Endothelial cell of umbilical vein (primary cell): ENCODE data around the gene CSMD2. TPM values are rescaled to one million over a fixed set of nuclear protein-coding genes. Genes with fewer than 3 reads are reported as not detected.
"Not testable (repeated sequence)": the region's sequence is repeated elsewhere in the genome, so short reads cannot be mapped to it uniquely, and the experiment has no call there.

ENCODE experiments used
- BruUV-seq: library from RNA; stranded (reverse); fragments of 400-500 nt; replicated peaks from 2 replicates; lab custom pipeline; 2021; lab: Mats Ljungman, UMichigan
- CTCF ChIA-PET: fragments of 300-600, 350-600 bp; sonication (Branson Sonifier 250); formaldehyde crosslinking; loops from one replicate; lab custom pipeline; 2021; ENCODE audit warnings: antibody characterized with exemption, inconsistent platforms; lab: Charles Lee
- POLR2A ChIA-PET: fragments of 300-600, 350-600 bp; sonication (Branson Sonifier 250); formaldehyde crosslinking; loops from one replicate; lab custom pipeline; 2021; ENCODE audit warnings: antibody characterized with exemption, inconsistent platforms; lab: Charles Lee
- DNase-seq: peaks from one replicate; pipeline ENCODE4 v3.0.0-alpha.2; 2011; ENCODE audit warnings: low read depth, low spot score
- FAIRE-seq: peaks from 2 replicates; lab custom pipeline; 2011; peaks lifted over from hg19 to GRCh38; lab: Jason Lieb, UNC
- H2AFZ ChIP-seq: 2 replicates; pipeline ENCODE4 v1.6.0; 2012; ENCODE audit warnings: low read depth, low read length, control low read depth, inconsistent platforms
- H3K27ac ChIP-seq: 2 replicates; pipeline ENCODE4 v1.5.1; 2011; ENCODE audit warnings: low read depth, mild to moderate bottlenecking, control low read depth, low read length, moderate library complexity; ENCODE audit not compliant: insufficient read depth
- H3K27me3 ChIP-seq, 2 experiments: 2 replicates each; pipeline versions ENCODE4 v1.6.0 to v1.6.1; 2011; ENCODE audit warnings: low read length in 2 of 2, mixed read lengths in 1 of 2; ENCODE audit not compliant: control insufficient read depth in 2 of 2, insufficient read depth in 2 of 2
- H3K36me3 ChIP-seq, 2 experiments: 2 replicates in 1 of 2; 3 replicates in 1 of 2; pipeline ENCODE4 v1.5.1; 2011; ENCODE audit warnings: low read length in 2 of 2, mild to moderate bottlenecking in 1 of 2, moderate library complexity in 1 of 2; ENCODE audit not compliant: control insufficient read depth in 2 of 2, insufficient read depth in 2 of 2; ENCODE audit errors: extremely low read depth in 1 of 2
- H3K4me1 ChIP-seq: 3 replicates; pipeline ENCODE4 v1.5.1; 2011; ENCODE audit warnings: mild to moderate bottlenecking, low read length; ENCODE audit not compliant: control insufficient read depth, insufficient read depth; ENCODE audit errors: extremely low read depth
- H3K4me2 ChIP-seq: 2 replicates; pipeline ENCODE4 v1.6.1; 2011; ENCODE audit warnings: low read length, control low read depth, mixed read lengths; ENCODE audit not compliant: insufficient read depth
- H3K4me3 ChIP-seq, 3 experiments: fragments of 200-600 bp in 1 of 3; sonication (generic), shearing (Covaris generic) in 1 of 3; replicated peaks in 1 of 3; 2 replicates each; pipeline ENCODE4 v1.5.1; 2011 to 2016; ENCODE audit warnings: control low read depth in 3 of 3, low read length in 3 of 3, mild to moderate bottlenecking in 2 of 3, inconsistent platforms in 1 of 3, low read depth in 1 of 3, moderate library complexity in 1 of 3; ENCODE audit not compliant: insufficient read depth in 1 of 3
- H3K79me2 ChIP-seq: 2 replicates; pipeline ENCODE4 v1.6.0; 2012; ENCODE audit warnings: low read length, inconsistent platforms; ENCODE audit not compliant: control insufficient read depth, insufficient read depth
- H3K9ac ChIP-seq: replicated peaks from 2 replicates; pipeline ENCODE3; 2011; ENCODE audit warnings: low read length, control low read depth; ENCODE audit not compliant: insufficient read depth; ENCODE audit errors: extremely low read depth
- H3K9me1 ChIP-seq: replicated peaks from 3 replicates; pipeline ENCODE4 v1.6.0; 2011; ENCODE audit warnings: mild to moderate bottlenecking, low read length; ENCODE audit not compliant: control insufficient read depth, insufficient read depth; ENCODE audit errors: extremely low read depth
- H3K9me3 ChIP-seq: replicated peaks from 2 replicates; pipeline ENCODE4 v1.5.1; 2012; ENCODE audit warnings: low read length, inconsistent platforms; ENCODE audit not compliant: control insufficient read depth, insufficient read depth
- H4K20me1 ChIP-seq: replicated peaks from 2 replicates; pipeline ENCODE3; 2011; ENCODE audit warnings: mild to moderate bottlenecking, low read length; ENCODE audit not compliant: control insufficient read depth, insufficient read depth; ENCODE audit errors: extremely low read depth
- CTCF ChIP-seq, 2 donors: IDR thresholded peaks; 1 replicate in 1 of 2; 2 replicates in 1 of 2; pipeline ENCODE4 v1.5.1; 2011; ENCODE audit warnings: low read length in 2 of 2, mild to moderate bottlenecking in 2 of 2, moderate library complexity in 2 of 2, control low read depth in 1 of 2, inconsistent platforms in 1 of 2, low read depth in 1 of 2; ENCODE audit not compliant: insufficient read depth in 1 of 2; ENCODE audit errors: extremely low read depth in 1 of 2
- EZH2 ChIP-seq: IDR thresholded peaks from 2 replicates; pipeline ENCODE4 v1.6.1; 2012; ENCODE audit warnings: borderline replicate concordance, low read depth, mild to moderate bottlenecking, moderate library complexity, low read length, inconsistent platforms; ENCODE audit not compliant: severe bottlenecking
- FOS ChIP-seq: IDR thresholded peaks from 2 replicates; pipeline ENCODE4 v1.6.1; 2011; ENCODE audit warnings: mild to moderate bottlenecking, low read length, moderate library complexity, borderline replicate concordance; ENCODE audit not compliant: insufficient read depth
- GATA2 ChIP-seq: IDR thresholded peaks from 2 replicates; pipeline ENCODE4 v1.7.0; 2011; ENCODE audit warnings: low read depth, mild to moderate bottlenecking, moderate library complexity, mixed read lengths, low read length; ENCODE audit not compliant: insufficient read length, insufficient read depth
- JUN ChIP-seq: IDR thresholded peaks from 2 replicates; pipeline ENCODE4 v1.6.1; 2011; ENCODE audit warnings: borderline replicate concordance, low read depth; ENCODE audit not compliant: insufficient read length, insufficient read depth
- MAX ChIP-seq: IDR thresholded peaks from 2 replicates; pipeline ENCODE4 v1.6.1; 2011; ENCODE audit not compliant: insufficient read depth, insufficient read length
- MYC ChIP-seq: IDR thresholded peaks from one replicate; pipeline ENCODE4 v1.6.1; 2011; ENCODE audit warnings: mild to moderate bottlenecking, low read depth, low read length
- POLR2A ChIP-seq: IDR thresholded peaks from 2 replicates; pipeline ENCODE4 v1.6.1; 2012; ENCODE audit warnings: low read depth, mild to moderate bottlenecking, control low read depth, low read length
- POLR2AphosphoS5 ChIP-seq: IDR thresholded peaks from 2 replicates; pipeline ENCODE4 v1.6.1; 2012; ENCODE audit warnings: low read depth, mild to moderate bottlenecking, control low read depth, low read length, moderate library complexity; ENCODE audit not compliant: insufficient read depth
- dilution Hi-C: fragments of 300-500 bp; cut with MboI; formaldehyde crosslinking; loops from one replicate; pipeline ENCODE4 v1.15.0; 2019; ENCODE audit warnings: low sequenced_read_pairs; ENCODE audit not compliant: extremely low pct_ligation_motif_present
- intact Hi-C: fragments of 100-400 bp; cut with micrococcal nuclease; formaldehyde crosslinking; loops from one replicate; pipeline ENCODE4 v1.10.0; 2022
- polyA plus RNA-seq, 4 experiments: library from polyadenylated mRNA; depleted of rRNA in 3 of 4; stranded (reverse) in 3 of 4; unstranded in 1 of 4; fragments of >200 nt; gene quantifications; 2 replicates each; pipeline versions ENCODE4 v1.2.1 to v1.2.3, GENCODE V29; 2011 to 2012; ENCODE audit warnings: missing spikeins in 1 of 4
- total RNA-seq: library from RNA; stranded (reverse); gene quantifications from 2 replicates; pipeline ENCODE4 v1.2.3, GENCODE V29; 2021

The CSMD2 gene
- total and polyA plus RNA-seq, 2 donors (not counting 3 experiments of a cell fraction or from before 2014, with no cell fraction given) = under 0.01 TPM; not detected in 1

GRCh38 chr1:33512226-33513011 is 652.6 kb downstream of the CSMD2 start:
- H3K27me3 ChIP-seq = no peaks in the 10 kb centered on the region
- H3K27ac ChIP-seq = no peak overlapping the region
- no peak overlapping the region for H3K4me3 ChIP-seq
- no peaks in the 10 kb centered on the region for H3K9me1 ChIP-seq
- H2AFZ ChIP-seq = no peak overlapping the region
- ChIA-PET POLR2A (no interaction called here), CTCF (interaction anchor here (1.1 kb wide), 1 partner anchor 12 kb away, joined by 4 read pairs; no protein-coding TSS in a partner anchor)
- H3K4me2 ChIP-seq = no peak overlapping the region
- no peaks in the 10 kb centered on the region for H3K36me3 ChIP-seq
- no TSS peak for BruUV-seq
- H3K4me1 ChIP-seq = no peaks in the 10 kb centered on the region
- H4K20me1 ChIP-seq = no peaks in the 10 kb centered on the region
- no peak overlapping the region for H3K9ac ChIP-seq
- FAIRE-seq (no peak), DNase-seq (no peak)
- H3K79me2 ChIP-seq = no peaks in the 10 kb centered on the region
- TF ChIP-seq POLR2A = no peak
- no peak for TF ChIP-seq POLR2AphosphoS5
- TF ChIP-seq MAX = no peak
- no peak for TF ChIP-seq CTCF (IDR thresholded peaks at IDR 0.05; ENCODE audit: extremely low read depth in 1 of 2, insufficient read depth in 1 of 2, low read depth in 1 of 2, low read length in 2 of 2)
- TF ChIP-seq MYC = no peak
- no peak for TF ChIP-seq FOS
- no peak for TF ChIP-seq GATA2
- TF ChIP-seq JUN = no peak
- no peak for TF ChIP-seq EZH2
- dilution Hi-C loops = no loop called here
- intact Hi-C loops = no loop called here
- no peaks in the 10 kb centered on the region for H3K9me3 ChIP-seq

- H3K4me1 ChIP-seq, dilution Hi-C loops, H2AFZ ChIP-seq, H3K4me3 ChIP-seq, H3K4me2 ChIP-seq, H3K9ac ChIP-seq, H3K27me3 ChIP-seq, H3K27ac ChIP-seq, intact Hi-C loops, CTCF ChIA-PET, H3K9me1 ChIP-seq, H3K9me3 ChIP-seq, H3K36me3 ChIP-seq, DNase-seq, POLR2A ChIA-PET, BruUV-seq, H4K20me1 ChIP-seq, FAIRE-seq, H3K79me2 ChIP-seq: not testable (repeated sequence)
Observed at GRCh38 chr1:33509276-33509675, 655.8 kb downstream of the CSMD2 start.
